HG02623 (cell line): ENCODE data around the gene IFNL1.
"Not testable (repeated sequence)": the region's sequence is repeated elsewhere in the genome, so short reads cannot be mapped to it uniquely, and the experiment has no call there.

Experiments used
- ATAC-seq: cut with Tn5 transposase; IDR thresholded peaks from one replicate; pipeline ENCODE4 v1.9.1; 2021; ENCODE audit warnings: moderate library complexity; ENCODE audit not compliant: unreplicated experiment

IFNL1 gene

DNA sequence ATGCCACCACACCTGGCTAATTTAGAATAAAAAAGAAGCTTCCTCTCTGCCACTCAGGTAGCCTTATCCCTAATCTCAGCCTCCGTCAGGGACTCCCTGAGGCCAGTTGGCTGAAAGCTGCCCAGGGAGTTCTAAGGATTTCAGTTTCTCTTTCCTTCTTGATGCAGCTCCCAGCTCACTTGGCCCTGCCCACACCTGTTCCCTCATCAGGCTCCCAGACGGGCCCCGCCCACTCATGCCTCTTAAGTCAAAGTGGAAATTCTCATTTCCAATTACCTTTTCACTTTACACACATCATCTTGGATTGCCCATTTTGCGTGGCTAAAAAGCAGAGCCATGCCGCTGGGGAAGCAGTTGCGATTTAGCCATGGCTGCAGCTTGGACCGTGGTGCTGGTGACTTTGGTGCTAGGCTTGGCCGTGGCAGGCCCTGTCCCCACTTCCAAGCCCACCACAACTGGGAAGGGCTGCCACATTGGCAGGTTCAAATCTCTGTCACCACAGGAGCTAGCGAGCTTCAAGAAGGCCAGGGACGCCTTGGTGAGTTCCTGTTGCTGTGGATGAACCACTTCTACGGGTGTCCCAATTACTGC is at the start of gene IFNL1:
Gene IFNL1, plus strand, starts transcription at position 353 of the 591 bp plus-strand sequence. Its CDS starts 15 bp downstream, at position 368.
- no peak for ATAC-seq

DNA sequence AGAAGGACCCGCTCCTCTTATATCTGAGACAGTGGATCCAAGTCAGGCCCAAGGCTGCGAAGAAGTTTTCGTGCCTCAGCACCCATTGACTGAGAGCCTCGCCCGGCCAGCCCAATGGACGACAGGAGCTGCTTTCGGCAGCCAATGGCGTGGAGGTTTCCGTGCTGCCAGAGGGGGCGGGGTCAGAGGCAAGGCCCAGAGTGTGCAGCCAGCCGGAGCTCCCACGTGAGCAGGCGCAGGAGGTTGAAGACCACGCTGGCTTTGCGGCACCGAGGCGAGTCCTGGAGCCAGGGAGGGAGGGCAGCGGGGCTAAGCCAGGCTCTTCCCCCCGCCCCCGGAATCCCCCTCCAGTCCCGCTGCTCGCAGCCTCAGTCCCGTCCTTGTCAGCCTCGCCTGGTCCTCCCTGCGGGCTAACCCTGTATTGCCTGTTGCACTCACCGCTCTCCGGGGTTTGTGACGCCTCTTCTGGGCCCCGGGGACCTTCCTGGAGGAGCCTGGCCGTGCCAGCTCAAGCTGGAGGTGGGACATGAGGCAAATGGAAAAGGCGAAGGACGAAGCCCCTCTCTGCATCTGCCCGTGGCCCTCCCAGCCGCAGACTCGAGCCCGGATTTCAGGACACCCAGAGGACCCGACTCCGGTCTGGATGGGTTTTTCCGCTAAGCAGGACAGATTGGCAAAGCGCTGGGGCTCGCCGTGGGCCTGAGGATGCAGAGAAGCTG is 49.1 kb upstream of the IFNL1 start:
- no peak for ATAC-seq

- no peak for ATAC-seq
Measured at GRCh38 chr19:39247701-39248664, 48.2 kb upstream of the IFNL1 start.

DNA sequence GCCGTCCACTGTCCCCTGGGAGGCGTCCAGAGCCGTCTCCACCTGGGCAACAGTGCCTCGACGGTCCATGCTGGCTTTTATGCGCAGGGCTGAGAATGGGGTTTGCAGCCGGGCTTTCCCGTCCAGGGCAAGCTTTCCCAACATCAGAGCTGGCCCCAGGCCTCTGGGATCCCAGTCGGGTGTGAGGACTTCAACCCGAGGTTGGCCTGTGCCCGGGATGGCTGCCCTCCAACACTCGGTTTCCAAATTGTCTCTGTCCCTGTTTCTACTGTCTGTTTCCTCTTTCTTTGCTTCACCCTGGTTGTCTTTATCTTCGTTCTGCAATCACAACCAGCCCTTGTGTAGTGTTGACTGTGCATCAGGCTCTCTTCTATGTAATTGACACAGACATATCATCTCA is 47.4 kb upstream of the IFNL1 start, which contains the start of gene IFNL4:
Gene IFNL4, minus strand, starts transcription at position 51 of the 400 bp plus-strand sequence.
- no peak for ATAC-seq

GRCh38 chr19:39251081-39251480 is 45.1 kb upstream of the IFNL1 start:
- ATAC-seq = no peak

GRCh38 chr19:39251846-39252245 is 44.4 kb upstream of the IFNL1 start:
- no peak for ATAC-seq

GRCh38 chr19:39252458-39252857 is 43.7 kb upstream of the IFNL1 start:
- ATAC-seq = no peak

- no peak for ATAC-seq
Measured at GRCh38 chr19:39253374-39254149, 42.6 kb upstream of the IFNL1 start.

DNA sequence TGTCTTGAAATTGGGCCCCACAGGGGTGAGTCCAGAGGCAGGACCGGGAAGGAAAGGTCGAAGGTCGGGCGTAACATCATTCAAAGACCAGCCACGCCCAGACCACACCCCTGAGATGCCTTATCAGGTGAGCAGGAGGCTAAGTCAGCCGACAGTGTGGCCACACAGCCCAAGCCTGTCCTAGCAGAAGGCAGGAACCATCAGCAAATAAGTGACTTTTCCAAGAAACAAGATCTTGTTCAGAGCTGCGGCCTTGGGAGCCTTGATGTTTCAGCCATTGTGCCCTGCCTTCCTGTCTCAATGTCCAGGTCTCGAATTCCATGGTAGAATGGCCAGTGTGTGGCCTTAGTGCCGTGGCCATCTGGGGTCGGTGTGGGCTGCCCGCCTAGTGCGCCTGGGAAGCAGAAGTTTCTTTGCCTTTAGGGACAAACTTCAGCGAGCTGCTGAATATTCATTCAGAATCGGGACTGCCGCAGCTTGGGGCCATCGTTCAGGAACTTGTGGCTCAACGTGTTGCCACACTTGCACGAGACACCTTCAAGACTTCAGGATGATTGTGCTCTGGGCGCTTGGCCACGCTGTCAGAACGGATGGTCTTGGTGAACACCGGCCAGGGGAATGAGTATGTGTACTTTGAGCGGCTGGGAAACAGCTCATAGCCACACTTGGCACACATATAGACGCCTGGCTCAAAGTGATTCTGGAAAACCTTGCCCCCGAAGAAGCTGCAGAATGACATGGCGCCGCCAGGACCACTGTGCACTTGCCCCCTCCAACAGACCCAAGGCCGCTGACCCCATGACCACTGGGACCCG is 41.5 kb upstream of the IFNL1 start:
- no peak for ATAC-seq

- no peak for ATAC-seq
Measured at GRCh38 chr19:39257227-39257626, 39.0 kb upstream of the IFNL1 start.

GRCh38 chr19:39261704-39262103 is 34.5 kb upstream of the IFNL1 start:
- no peak for ATAC-seq

- no peak for ATAC-seq
Measured at GRCh38 chr19:39262496-39262895, 33.7 kb upstream of the IFNL1 start.

DNA sequence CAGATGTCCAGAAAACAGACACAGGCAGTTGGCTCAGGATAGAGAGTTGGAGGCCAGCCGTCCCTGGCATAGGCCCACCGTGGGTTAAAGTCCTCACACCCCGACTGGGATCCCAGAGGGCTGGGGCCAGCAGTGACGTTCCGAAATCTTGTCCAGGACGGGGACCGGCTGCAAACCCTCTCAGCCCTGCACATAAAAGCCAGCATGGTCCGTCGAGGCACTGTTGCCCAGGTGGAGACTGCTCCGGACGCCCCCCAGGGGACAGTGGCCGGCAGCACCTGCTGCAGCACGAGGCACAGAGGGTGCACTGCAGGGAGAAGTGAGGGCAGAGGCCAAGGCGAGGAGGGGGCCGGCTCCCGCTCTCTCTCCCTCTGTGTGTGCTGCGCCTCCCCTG is 32.3 kb upstream of the IFNL1 start:
- no peak for ATAC-seq

DNA sequence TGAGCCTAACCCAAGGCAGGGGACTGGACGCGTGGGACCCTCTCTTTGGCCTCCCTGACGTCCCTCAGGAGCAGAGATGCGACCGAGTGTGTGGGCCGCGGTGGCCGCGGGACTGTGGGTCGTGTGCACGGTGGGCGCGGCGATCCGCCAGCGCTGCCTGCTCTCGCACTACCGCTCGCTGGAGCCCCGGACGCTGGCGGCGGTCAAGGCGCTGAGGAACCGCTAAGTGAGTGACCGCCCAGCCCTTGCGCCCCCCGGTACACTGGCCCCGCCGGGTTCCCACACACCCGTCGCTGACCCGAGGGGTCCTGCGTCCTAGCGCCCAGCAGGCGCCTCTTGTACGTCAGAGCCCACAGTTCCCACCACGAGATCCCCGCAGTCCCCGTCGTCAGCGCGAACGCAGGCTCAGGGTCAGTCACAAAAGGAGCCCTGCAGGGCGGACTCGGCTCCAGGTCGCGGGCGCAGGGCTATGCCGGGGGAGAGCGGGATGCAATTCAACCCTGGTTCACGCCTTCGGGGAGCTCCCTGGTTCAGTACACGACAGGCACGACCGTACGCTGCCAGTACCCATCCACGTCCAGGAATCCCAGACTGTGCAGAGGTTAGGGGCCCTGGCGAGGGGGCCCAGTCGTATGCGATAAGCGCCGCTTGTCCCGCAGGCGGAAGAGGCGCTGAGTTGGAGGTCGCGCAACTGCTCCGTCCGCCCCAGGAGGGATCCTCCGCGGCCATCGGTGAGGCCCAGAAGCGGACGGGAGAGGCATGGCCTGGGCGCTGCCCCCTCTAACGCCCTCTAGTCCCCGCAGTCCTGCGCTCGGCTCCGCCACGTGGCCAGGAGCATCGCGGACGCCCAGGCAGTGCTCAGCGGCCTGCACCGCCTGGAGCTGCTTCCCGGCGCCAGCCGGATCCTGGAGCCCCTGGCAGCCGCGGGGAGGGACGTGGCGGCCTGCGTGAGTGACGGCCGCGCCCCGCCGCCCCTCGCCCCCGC is 31.6 kb upstream of the IFNL1 start:
- no peak for ATAC-seq

GRCh38 chr19:39265321-39265916 is 30.8 kb upstream of the IFNL1 start:
- ATAC-seq = no peak

- ATAC-seq = not testable (repeated sequence)
Measured at GRCh38 chr19:39268085-39268484, 28.1 kb upstream of the IFNL1 start, which contains the start of gene IFNL2. Gene IFNL2, plus strand, starts transcription at chr19:39268396. Its CDS starts 173 bp downstream, at chr19:39268569.

DNA sequence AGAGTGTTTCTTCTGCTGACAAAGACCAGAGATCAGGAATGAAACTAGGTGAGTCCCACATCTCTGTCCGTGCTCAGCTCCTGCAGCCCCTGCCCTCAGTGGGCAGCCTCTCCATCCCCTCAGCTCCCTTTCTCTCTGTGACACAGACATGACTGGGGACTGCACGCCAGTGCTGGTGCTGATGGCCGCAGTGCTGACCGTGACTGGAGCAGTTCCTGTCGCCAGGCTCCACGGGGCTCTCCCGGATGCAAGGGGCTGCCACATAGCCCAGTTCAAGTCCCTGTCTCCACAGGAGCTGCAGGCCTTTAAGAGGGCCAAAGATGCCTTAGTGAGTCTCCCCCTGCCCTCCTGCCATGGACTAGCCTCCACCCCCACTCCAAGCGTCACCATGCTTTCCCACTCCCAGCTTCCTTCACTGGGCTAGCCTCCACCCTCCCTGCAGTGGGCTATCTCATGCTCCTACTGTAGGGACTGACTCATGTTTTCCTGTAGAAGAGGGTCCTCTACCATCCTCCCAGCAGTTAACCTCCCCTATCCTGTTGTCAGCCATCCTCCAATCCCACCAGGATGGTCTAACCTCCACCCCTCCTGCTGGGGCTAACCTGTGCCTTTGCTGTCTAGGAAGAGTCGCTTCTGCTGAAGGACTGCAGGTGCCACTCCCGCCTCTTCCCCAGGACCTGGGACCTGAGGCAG is 27.5 kb upstream of the IFNL1 start:
- ATAC-seq = not testable (repeated sequence)

DNA sequence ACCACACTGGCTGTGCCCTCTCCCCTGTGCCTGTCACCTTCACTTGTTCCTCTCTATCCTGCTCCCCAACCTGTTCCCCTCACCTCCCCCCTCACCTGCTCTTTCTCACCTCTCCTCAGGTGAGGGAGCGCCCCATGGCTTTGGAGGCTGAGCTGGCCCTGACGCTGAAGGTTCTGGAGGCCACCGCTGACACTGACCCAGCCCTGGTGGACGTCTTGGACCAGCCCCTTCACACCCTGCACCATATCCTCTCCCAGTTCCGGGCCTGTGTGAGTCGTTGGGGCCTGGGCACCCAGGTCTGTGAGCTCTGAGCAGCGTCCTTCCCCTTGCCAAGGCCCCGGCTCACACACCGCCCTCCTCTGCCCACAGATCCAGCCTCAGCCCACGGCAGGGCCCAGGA is 26.8 kb upstream of the IFNL1 start:
- ATAC-seq = not testable (repeated sequence)
